C4-2B (cell line): ENCODE results near the gene TMEM271.

Experiments
- H3K27ac ChIP-seq: fragments of 450-650 bp; 2 replicates; pipeline ENCODE4 v1.5.1; 2017
- ZFX ChIP-seq: fragments of 450-650 bp; IDR thresholded peaks from 2 replicates; pipeline ENCODE4 v1.6.1; 2017
- TF ChIP-seq, protein P1 (sequence below): fragments of 450-650 bp; conservative IDR thresholded peaks from 2 replicates; pipeline ENCODE4 v1.5.1; 2017; ENCODE audit warnings: mild to moderate bottlenecking

TMEM271 gene

DNA sequence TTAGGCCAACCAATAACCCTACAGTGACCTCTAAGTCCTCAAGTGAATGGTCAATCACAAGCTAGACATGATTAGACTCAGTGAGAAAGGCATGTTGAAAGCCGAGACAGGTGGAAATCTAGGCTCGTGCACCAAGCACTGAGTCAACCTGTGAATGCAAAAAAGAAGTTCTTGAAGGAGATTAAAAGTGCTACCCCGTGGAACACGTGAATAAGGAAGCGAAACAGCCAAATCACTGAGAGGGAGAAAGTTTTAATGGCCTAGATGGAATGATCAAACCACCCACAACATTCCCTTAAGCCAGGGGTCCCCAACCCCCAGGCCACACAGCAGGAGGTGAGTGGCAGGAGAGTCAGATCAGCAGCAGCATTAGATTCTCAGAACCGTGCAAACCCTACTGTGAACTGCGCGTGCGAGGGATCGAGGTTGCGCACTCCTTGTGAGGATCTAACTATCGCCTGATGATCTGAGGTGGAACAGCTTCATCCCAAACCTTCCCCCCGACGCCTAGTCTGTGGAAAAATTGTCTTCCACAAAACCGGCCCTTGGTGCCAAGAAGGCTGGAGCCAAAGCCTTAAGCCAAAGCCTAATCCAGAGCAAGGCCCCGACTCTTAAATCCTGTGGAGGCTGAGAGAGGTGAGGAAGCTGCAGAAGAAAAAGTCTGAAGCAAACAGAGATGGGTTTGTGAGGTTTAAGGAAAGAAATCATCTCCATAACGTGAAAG is 29.8 kb upstream of the TMEM271 start:
- no peak overlapping the region for H3K27ac ChIP-seq
- TF ChIP-seq, protein P1, sequence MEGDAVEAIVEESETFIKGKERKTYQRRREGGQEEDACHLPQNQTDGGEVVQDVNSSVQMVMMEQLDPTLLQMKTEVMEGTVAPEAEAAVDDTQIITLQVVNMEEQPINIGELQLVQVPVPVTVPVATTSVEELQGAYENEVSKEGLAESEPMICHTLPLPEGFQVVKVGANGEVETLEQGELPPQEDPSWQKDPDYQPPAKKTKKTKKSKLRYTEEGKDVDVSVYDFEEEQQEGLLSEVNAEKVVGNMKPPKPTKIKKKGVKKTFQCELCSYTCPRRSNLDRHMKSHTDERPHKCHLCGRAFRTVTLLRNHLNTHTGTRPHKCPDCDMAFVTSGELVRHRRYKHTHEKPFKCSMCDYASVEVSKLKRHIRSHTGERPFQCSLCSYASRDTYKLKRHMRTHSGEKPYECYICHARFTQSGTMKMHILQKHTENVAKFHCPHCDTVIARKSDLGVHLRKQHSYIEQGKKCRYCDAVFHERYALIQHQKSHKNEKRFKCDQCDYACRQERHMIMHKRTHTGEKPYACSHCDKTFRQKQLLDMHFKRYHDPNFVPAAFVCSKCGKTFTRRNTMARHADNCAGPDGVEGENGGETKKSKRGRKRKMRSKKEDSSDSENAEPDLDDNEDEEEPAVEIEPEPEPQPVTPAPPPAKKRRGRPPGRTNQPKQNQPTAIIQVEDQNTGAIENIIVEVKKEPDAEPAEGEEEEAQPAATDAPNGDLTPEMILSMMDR, result no peak
- no peak for TF ChIP-seq ZFX

DNA sequence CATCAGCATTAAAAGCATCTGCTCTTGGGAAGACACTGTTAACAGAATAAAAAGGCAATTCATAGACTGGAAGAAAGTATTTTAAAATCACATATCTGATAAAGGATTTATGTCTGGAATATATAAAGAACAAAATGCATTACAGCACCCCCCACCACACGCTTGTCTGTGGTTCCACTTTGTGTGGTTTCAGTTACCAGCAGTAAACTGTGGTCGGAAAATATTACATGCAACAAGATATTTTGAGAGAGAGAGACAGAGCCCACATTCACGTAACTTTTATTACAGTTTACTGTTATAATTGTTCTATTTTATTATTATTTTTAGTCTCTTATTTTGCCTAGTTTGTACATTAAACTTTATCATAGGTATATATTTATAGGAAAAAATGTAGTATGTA is 28.0 kb upstream of the TMEM271 start:
- no peak for TF ChIP-seq ZFX
- TF ChIP-seq, protein P1, result no peak
- H3K27ac ChIP-seq, result no peak overlapping the region

DNA sequence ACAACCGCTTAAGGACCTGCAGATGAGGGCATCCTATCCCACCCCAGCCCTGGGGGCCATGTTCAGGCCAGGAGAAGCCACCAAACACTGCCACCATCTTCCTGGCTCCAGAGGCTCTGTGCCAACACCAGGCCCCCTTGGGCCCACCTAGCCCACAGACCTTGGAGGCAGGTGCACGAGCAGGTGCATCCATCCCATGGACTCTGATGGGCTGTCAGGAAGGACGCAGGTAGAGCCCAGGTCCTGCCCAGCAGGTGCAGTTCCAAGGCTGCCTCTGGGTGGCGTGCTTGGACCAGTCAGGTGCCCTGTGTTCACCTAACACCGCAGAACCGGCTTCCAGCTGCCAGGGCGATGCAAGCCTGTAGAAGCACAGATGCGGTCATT is 26.5 kb upstream of the TMEM271 start:
- no peak overlapping the region for H3K27ac ChIP-seq
- TF ChIP-seq, protein P1, result peak; percentile 67
- no peak for TF ChIP-seq ZFX

DNA sequence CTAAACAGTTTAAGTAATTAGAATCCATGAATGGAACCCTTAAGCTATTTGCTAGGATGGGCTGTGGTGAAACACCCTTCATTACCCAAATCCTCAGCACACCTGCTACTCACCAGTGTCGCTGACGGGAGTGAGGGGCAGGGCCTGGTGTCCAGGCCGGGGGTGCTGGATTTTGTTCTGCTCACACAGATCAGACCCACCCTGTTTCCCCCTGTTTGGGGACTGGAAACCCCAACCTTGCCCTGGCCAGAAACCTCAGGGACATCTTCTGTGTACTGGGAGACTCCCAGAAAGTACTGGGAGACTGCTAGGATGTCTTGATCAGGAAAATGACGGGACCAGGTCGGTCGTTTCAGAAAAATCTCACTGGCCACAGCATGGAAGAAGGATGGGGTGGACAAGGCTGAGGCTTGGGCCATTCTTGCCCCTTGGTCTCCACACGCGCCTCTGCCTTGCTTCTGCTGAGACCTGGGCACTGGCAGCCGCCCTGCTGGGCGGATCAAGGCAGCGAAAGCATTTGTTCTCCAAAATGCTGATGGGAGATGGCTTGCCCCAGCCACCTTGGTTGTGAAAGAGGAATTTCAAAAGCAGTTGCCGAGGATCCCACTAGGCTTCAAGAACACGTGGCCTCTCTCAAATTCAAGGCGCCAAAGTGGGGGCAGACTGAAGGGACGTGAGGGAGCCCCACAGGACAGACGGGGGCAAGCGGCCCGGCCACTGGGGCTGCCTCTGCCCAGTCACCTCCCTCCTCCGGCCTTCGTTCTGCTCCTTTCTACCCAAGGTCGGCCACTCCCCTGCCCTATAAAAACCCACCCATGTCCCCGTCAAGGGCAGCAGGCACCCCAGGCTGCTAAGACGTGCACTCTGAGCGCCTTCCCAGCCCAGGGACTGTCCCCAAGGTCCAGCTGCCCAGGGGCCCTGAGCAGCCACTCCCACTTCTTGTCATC is 25.8 kb upstream of the TMEM271 start:
- H3K27ac ChIP-seq, result no peak overlapping the region
- TF ChIP-seq, protein P1, result no peak
- TF ChIP-seq ZFX, result no peak

DNA sequence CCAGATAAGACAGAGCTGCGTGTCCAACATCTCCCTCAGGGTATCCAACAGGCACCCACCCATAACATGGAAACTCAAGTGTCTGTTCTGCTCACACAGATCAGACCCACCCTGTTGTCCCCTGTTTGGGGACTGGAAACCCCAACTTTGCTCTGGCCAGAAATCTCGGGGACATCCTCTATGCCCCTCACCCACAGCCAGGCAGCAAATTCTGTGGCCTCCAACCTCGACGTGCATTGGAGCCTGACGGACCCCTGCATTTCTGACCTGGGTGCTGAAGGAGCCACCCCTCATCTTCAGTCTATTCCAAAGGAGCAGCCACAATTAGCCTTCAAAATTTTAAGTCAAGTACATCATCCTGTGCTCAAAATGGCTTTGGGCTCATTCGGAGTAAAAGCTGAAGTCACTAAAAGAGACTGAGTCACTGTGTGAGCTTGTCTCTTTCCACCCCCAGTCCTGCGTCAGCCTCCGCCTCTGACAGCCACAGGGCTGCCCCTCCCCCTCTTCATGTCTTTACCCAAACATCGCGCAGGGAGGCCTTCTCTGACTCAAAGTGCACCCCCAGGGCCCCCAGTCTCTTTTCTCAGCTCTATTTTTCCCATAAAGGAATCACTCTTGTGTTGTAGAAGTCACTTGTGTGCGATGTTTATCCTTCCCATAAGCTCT is 24.9 kb upstream of the TMEM271 start:
- TF ChIP-seq, protein P1, result no peak
- no peak for TF ChIP-seq ZFX
- H3K27ac ChIP-seq, result no peak overlapping the region

DNA sequence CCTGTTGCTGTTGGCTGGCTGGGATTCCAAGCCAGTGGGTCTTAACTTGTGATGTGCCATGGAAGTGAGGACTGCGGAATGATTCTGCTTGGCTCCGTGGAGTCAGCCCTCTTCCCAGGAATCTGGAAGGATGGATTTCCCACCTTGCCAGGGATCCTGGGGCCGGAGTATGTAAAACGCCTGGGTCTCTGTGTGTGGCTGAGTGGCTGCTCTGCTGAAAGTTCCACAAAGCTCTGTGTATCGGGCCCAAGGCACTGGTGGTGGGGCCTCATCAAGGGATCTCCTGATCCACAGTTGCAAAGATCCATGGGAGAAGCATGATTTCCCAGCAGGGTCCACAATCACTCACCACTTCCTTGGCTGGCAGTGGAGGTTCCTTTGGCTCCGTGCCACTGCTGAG is 24.1 kb upstream of the TMEM271 start:
- no peak overlapping the region for H3K27ac ChIP-seq
- no peak for TF ChIP-seq ZFX
- TF ChIP-seq, protein P1, result no peak

DNA sequence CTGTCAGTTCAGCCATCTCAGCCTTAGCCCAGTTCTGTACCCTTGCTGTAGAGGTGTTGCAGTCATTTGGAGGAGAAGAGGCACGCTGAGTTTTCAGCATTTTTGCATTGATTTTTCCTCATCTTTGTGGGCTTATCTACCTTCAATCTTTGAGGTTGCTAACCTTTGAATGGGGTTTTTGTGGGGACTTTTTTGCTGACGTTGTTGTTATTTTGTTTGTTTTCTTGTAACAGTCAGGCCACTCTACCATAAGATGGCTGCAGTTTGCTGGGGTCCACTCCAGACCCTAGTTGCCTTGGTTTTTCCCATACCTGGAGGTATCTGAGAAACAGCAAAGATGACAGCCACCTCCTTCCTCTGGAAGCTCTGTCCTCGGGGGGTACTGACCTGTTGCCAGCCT is 22.8 kb upstream of the TMEM271 start:
- no peak for TF ChIP-seq ZFX
- TF ChIP-seq, protein P1, result no peak
- no peak overlapping the region for H3K27ac ChIP-seq
